SK-N-MC (cell line): ENCODE data around the gene RND2.

Experiments
- FOXP2 ChIP-seq: optimal IDR thresholded peaks from 2 replicates; pipeline ENCODE3; 2011; ENCODE audit warnings: mild to moderate bottlenecking, moderate library complexity; ENCODE audit not compliant: insufficient read depth; ENCODE audit errors: extremely low read length, control extremely low read depth
- POLR2AphosphoS5 ChIP-seq: IDR thresholded peaks from 2 replicates; pipeline ENCODE4 v1.6.1; 2012; ENCODE audit warnings: mild to moderate bottlenecking, low read depth, low read length, borderline replicate concordance

DNA sequence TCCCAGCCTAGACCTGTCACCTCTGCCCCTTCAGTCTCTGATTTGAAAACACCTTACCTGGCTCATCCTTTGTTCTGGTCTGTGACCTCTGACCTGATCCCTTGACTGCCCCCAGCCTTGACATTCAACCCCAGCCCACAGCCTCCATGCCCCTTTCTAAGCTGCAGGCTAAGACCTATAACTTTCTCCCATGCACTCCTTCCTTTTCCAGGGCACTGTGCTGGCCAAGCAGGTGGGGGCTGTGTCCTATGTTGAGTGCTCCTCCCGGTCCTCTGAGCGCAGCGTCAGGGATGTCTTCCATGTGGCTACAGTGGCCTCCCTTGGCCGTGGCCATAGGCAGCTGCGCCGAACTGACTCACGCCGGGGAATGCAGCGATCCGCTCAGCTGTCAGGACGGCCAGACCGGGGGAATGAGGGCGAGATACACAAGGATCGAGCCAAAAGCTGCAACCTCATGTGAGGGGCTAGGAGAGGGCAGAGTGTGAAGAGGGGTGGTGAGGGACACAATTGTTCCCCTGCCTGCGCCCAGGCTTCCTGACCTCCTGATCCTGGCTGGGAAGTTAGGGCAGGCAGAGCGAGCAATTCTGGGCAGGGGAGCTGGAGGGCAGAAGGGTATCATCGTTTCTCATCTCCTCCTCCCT lies 3.3 kb downstream of the RND2 start:
- TF ChIP-seq FOXP2 = no peak
- TF ChIP-seq POLR2AphosphoS5 = no peak
